Fibroblast of lung (primary cell): Measurements from ENCODE around the gene EPS8L2. TPM values are rescaled to one million over a fixed set of nuclear protein-coding genes. Genes with fewer than 3 reads are reported as not detected.
A peak's percentile ranks its signal among the peaks of the same experiment; 100 is the strongest.

Source experiments
- DNase-seq, 2 donors: peaks; one replicate each; pipeline versions ENCODE4 v3.0.0 to v3.0.0-alpha.2; 2010; ENCODE audit warnings: low read depth in 2 of 2
- H2AFZ ChIP-seq: 2 replicates; pipeline ENCODE4 v1.5.1; 2012; ENCODE audit warnings: low read length, control low read depth, inconsistent platforms
- H3K27ac ChIP-seq: 2 replicates; pipeline ENCODE4 v1.5.1; 2011; ENCODE audit warnings: low read length, control low read depth; ENCODE audit not compliant: insufficient read depth
- H3K27me3 ChIP-seq: 2 replicates; pipeline ENCODE4 v1.5.1; 2011; ENCODE audit warnings: mild to moderate bottlenecking, low read length; ENCODE audit not compliant: control insufficient read depth, insufficient read depth
- H3K36me3 ChIP-seq: 2 replicates; pipeline ENCODE4 v1.5.1; 2011; ENCODE audit warnings: low read length; ENCODE audit not compliant: control insufficient read depth, insufficient read depth
- H3K4me1 ChIP-seq: 2 replicates; pipeline ENCODE4 v1.5.1; 2011; ENCODE audit warnings: low read length; ENCODE audit not compliant: control insufficient read depth, insufficient read depth; ENCODE audit errors: extremely low read depth
- H3K4me2 ChIP-seq: 2 replicates; pipeline ENCODE4 v1.5.1; 2011; ENCODE audit warnings: low read length, control low read depth; ENCODE audit not compliant: insufficient read depth; ENCODE audit errors: extremely low read depth
- H3K4me3 ChIP-seq, 4 experiments: fragments of 200-600 bp in 1 of 4; sonication (generic) in 1 of 4; replicated peaks in 1 of 4; 2 replicates each; pipeline ENCODE4 v1.5.1; 2011 to 2016; ENCODE audit warnings: low read length in 4 of 4, low read depth in 3 of 4, mild to moderate bottlenecking in 3 of 4, control low read depth in 2 of 4, inconsistent platforms in 1 of 4, mixed read lengths in 1 of 4; ENCODE audit not compliant: insufficient read depth in 1 of 4; ENCODE audit errors: control extremely low read depth in 1 of 4
- H3K79me2 ChIP-seq: 2 replicates; pipeline ENCODE4 v1.5.1; 2012; ENCODE audit warnings: mild to moderate bottlenecking, low read length, inconsistent platforms; ENCODE audit not compliant: control insufficient read depth, insufficient read depth
- H3K9ac ChIP-seq: 2 replicates; pipeline ENCODE4 v1.5.1; 2011; ENCODE audit warnings: mild to moderate bottlenecking, low read length, control low read depth; ENCODE audit not compliant: insufficient read depth
- H3K9me3 ChIP-seq: 2 replicates; pipeline ENCODE4 v1.5.1; 2012; ENCODE audit warnings: low read depth, low read length; ENCODE audit not compliant: control insufficient read depth, insufficient read depth
- H4K20me1 ChIP-seq: 2 replicates; pipeline ENCODE4 v1.5.1; 2011; ENCODE audit warnings: low read length; ENCODE audit not compliant: control insufficient read depth, insufficient read depth; ENCODE audit errors: extremely low read depth
- EZH2 ChIP-seq: IDR thresholded peaks from 2 replicates; pipeline ENCODE4 v1.5.1; 2012; ENCODE audit warnings: low read length, control low read depth, mild to moderate bottlenecking; ENCODE audit errors: missing control alignments
- polyA plus RNA-seq, 2 donors: library from polyadenylated mRNA; depleted of rRNA in 1 of 2; stranded (reverse) in 1 of 2; unstranded in 1 of 2; fragments of >200 nt; gene quantifications; 2 replicates each; pipeline ENCODE4 v1.2.1, GENCODE V29; 2011 to 2012; ENCODE audit warnings: missing spikeins in 1 of 2
- total RNA-seq: library from RNA; depleted of rRNA; stranded (reverse); fragments of >200 nt; gene quantifications from 2 replicates; pipeline ENCODE4 v1.2.1, GENCODE V29; 2014
- TF ChIP-seq, protein P1 (sequence below), 2 donors: IDR thresholded peaks in 1 of 2; conservative IDR thresholded peaks in 1 of 2; 1 replicate in 1 of 2; 2 replicates in 1 of 2; pipeline ENCODE4 v1.5.1; 2011 to 2012; ENCODE audit warnings: low read length in 2 of 2, control low read depth in 1 of 2, inconsistent platforms in 1 of 2, low read depth in 1 of 2, mild to moderate bottlenecking in 1 of 2

EPS8L2 gene
- total and polyA plus RNA-seq, 2 donors (not counting 1 experiment from before 2014, with no cell fraction given): 18.4 to 54.2 TPM

DNA sequence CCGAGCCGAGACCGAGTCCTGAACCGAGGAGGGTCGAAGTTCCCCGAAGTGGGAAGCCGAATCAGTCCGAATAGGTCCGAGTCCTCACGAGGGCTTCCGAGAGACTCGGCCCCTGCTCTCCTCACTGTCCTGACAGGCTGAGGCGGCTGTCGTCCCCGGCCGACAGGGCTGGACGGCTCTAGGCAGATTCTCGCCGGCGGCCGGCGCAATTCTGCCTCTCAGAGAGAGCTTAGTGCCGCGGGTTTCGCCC is 10.8 kb upstream of the EPS8L2 start:
- TF ChIP-seq, protein P1, sequence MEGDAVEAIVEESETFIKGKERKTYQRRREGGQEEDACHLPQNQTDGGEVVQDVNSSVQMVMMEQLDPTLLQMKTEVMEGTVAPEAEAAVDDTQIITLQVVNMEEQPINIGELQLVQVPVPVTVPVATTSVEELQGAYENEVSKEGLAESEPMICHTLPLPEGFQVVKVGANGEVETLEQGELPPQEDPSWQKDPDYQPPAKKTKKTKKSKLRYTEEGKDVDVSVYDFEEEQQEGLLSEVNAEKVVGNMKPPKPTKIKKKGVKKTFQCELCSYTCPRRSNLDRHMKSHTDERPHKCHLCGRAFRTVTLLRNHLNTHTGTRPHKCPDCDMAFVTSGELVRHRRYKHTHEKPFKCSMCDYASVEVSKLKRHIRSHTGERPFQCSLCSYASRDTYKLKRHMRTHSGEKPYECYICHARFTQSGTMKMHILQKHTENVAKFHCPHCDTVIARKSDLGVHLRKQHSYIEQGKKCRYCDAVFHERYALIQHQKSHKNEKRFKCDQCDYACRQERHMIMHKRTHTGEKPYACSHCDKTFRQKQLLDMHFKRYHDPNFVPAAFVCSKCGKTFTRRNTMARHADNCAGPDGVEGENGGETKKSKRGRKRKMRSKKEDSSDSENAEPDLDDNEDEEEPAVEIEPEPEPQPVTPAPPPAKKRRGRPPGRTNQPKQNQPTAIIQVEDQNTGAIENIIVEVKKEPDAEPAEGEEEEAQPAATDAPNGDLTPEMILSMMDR (conservative IDR thresholded peaks at IDR 0.05 in 1 of 2, IDR thresholded peaks at IDR 0.05 in 1 of 2; ENCODE audit: low read depth in 1 of 2, low read length in 2 of 2): no peak
- no peak for TF ChIP-seq EZH2
- Histone ChIP-seq H3K9ac (peak overlapping the region; percentile 99), H3K4me1 (peaks cover 17% of the 10 kb centered on the region), H3K27me3 (no peaks in the 10 kb centered on the region), H3K79me2 (peaks cover 33% of the 10 kb centered on the region), H3K9me3 (no peaks in the 10 kb centered on the region), H4K20me1 (no peaks in the 10 kb centered on the region), H3K4me2 (peak overlapping the region; percentile 57), H3K4me3 (peak overlapping the region; percentile 52 to 82 (median 60)), H3K36me3 (peaks cover 3% of the 10 kb centered on the region), H2AFZ (peak overlapping the region; percentile 79), H3K27ac (peak overlapping the region; percentile 97)
- DNase-seq: no peak

DNA sequence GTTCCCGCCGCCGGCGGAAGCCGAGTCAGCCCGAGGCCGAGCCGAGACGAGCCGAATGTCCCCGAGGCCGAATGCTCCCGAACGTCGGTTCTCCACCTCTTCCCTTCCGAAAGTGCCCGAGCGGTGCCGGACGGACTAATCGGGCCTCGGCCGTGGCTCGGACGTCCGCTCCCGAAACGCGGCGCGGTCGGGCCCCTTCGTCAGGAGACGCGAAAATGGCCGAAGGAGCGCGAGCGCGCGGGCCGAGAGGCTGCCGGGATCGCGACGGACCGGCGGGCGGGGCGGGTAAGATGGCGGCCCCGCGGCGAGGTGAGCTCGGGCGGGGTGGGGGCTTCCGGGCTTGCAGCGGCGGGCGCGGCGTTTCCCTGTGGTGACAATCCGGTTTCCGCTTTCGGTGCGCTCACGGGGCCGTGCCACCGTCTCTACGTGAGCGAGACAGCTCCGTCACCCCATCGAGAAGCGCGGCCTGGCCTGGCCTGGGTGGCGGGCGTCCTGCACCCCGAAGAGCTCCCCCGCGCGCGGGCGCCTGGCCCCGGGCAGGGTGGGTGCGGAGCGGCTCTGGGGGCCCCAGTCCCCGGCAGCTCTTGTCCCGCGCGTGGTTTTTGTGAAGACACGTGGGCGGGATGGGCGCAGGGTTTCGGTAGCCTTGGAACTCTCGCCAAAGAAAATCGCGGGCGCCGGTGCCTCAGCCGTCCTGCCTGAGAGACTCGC is 10.3 kb upstream of the EPS8L2 start, which contains the start of gene TMEM80:
Gene TMEM80 (plus strand): TSS at position 279 of the 711 bp plus-strand sequence. CDS start 12 bp downstream, at position 291.
- no peak for TF ChIP-seq EZH2
- TF ChIP-seq, protein P1 (conservative IDR thresholded peaks at IDR 0.05 in 1 of 2, IDR thresholded peaks at IDR 0.05 in 1 of 2; ENCODE audit: low read depth in 1 of 2, low read length in 2 of 2): no peak

DNA sequence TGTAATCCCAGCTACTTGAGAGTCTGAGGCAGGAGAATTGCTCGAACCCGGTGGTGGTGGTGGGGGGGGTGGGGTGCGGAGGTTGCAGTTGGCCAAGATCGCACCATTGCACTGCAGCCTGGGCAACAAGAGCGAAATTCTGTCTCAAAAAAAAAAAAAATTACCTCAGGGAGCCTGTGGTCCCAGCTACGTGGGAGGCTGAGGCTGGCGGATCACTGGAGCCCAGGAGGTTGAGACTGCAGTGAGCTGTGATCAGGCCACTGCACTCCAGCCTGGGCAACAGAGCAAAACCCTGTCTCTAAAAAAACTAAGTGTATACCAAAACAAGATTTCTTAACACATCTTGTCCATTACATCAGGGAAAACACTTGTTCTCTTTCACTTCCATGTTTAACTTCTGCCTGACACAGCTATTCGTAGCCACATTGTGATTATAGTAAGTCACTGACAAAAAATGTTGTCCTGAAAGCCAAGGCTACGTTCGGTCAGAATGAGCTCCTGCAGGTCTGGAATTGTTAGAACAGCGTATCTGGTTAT is 9.0 kb upstream of the EPS8L2 start:
- Histone ChIP-seq H4K20me1 (no peaks in the 10 kb centered on the region), H3K27ac (peak overlapping the region; percentile 43), H3K4me2 (peak overlapping the region; percentile 32), H3K9ac (no peak overlapping the region), H3K36me3 (peaks cover 9% of the 10 kb centered on the region), H3K27me3 (no peaks in the 10 kb centered on the region), H3K4me3 (peak overlapping the region in 3 of 4 experiments; percentile 12 to 82 (median 55)), H3K9me3 (no peaks in the 10 kb centered on the region), H3K4me1 (peaks cover 17% of the 10 kb centered on the region), H3K79me2 (peaks cover 30% of the 10 kb centered on the region), H2AFZ (no peak overlapping the region)
- TF ChIP-seq EZH2: no peak
- TF ChIP-seq, protein P1 (conservative IDR thresholded peaks at IDR 0.05 in 1 of 2, IDR thresholded peaks at IDR 0.05 in 1 of 2; ENCODE audit: low read depth in 1 of 2, low read length in 2 of 2): no peak
- DNase-seq: peak; percentile 83 to 93

More for the DNA sequence above, 10.3 kb upstream of the EPS8L2 start, which contains the start of gene TMEM80:
- Histone ChIP-seq H3K27me3 (no peaks in the 10 kb centered on the region), H3K4me3 (peak within 1 kb of the TSS; percentile 59 to 82 (median 68)), H3K36me3 (peaks cover 5% of the 10 kb centered on the region), H3K9me3 (no peaks in the 10 kb centered on the region), H3K4me1 (peaks cover 17% of the 10 kb centered on the region), H3K79me2 (peaks cover 33% of the 10 kb centered on the region), H2AFZ (peak within 1 kb of the TSS; percentile 79), H3K9ac (peak within 1 kb of the TSS; percentile 99), H3K27ac (peak within 1 kb of the TSS; percentile 97), H4K20me1 (no peaks in the 10 kb centered on the region), H3K4me2 (peak within 1 kb of the TSS; percentile 57)
- DNase-seq: peak; percentile 93 to 98
